Measurements from ENCODE around the gene CAMK1G.

GRCh38 chr1:209621741-209622655, 38.5 kb downstream of the CAMK1G start:
- TF ChIP-seq POLR2A (IDR thresholded peaks at IDR 0.05; ENCODE audit: low read depth, low read length) (no peak), TAF1 (IDR thresholded peaks at IDR 0.05; ENCODE audit: borderline replicate concordance, low read depth, low read length) (no peak), POLR2AphosphoS5 (IDR thresholded peaks at IDR 0.05; ENCODE audit: low read depth, low read length) (no peak)
